Stimulated activated CD4-positive, alpha-beta T cell treated with anti-CD3 and anti-CD28 coated beads, TNF-alpha, amount 100 ng/mL, for 48 hours (primary cell): ENCODE measurements around the gene CYS1.

ENCODE experiments used
- DNase-seq, 3 donors: peaks; one replicate each; pipeline ENCODE4 v3.0.0-alpha.2; 2020; ENCODE audit warnings: low read depth in 3 of 3

Gene CYS1

DNA sequence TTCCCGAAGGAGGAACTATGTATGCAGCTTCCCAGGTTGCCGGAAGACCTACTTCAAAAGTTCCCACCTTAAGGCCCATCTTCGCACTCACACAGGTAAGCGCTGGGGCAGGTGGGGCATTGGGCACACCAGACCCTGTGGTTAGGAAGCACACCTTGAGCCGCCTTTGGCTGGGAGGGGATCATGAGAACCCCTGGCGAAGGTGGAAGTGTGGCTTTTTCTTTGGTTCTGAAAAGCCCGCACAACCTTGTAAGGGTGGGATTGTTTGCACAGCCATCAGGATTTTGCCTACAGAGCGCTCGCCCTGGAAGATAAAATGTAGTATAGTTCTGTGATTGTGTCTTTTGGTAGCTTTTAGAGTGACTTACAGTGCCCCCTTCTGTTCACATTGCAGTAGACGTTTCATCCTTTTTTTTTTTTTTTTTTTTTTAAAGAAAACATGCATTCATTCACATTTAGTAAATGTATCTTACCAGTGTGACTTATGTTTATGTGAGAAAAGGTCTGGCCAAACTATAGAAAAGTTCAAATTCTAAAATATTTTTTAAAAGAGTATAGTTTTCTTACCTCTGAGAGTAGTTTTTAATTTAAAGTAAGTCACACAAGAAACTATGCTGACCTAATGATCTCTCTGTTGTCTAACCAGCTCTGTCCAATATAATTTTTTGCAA lies 31.6 kb downstream of the CYS1 start:
- no peak for DNase-seq

DNA sequence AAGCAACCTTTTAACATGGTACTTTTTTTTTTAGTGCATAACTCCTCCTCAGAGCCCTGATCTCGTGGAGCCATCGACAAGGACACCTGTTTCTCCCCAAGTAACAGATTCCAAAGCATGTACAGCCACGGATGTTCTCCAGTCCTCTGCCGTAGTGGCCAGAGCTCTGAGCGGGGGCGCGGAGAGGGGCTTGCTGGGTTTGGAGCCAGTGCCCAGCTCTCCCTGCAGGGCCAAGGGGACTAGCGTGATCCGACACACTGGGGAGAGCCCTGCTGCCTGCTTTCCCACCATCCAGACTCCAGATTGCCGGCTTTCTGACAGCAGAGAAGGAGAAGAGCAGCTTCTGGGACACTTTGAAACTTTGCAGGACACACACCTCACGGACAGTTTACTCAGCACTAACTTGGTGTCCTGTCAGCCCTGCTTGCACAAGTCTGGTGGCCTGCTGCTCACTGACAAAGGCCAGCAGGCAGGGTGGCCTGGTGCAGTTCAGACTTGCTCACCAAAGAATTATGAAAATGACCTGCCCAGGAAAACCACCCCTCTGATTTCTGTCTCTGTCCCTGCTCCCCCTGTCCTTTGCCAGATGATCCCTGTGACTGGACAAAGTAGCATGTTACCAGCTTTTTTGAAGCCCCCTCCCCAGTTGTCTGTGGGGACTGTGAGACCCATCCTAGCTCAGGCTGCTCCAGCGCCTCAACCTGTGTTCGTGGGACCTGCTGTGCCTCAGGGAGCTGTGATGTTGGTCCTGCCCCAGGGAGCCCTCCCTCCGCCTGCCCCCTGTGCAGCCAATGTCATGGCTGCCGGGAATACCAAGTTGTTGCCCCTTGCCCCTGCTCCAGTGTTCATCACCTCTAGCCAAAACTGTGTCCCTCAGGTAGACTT lies 32.4 kb downstream of the CYS1 start:
- no peak for DNase-seq

DNA sequence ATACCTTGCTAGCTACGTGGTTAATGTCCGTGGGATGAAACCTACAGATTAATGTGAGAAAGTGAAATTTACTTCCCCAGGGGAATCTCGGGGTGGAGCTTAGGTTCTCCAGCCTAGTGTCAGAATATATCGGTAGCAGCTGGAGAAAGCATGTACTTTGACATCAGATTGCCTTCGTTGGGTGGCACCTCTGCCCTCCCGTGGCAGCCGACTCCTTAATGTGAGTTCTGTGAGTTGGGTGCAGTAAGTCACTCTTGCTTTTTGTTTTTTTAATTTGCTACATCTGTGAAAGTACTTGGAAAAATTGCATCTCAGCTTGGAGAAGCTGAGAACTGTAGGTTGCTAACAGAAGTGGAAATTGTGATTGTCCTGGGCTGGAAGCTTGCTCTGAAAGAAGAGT lies 33.3 kb downstream of the CYS1 start:
- DNase-seq, result no peak

DNA sequence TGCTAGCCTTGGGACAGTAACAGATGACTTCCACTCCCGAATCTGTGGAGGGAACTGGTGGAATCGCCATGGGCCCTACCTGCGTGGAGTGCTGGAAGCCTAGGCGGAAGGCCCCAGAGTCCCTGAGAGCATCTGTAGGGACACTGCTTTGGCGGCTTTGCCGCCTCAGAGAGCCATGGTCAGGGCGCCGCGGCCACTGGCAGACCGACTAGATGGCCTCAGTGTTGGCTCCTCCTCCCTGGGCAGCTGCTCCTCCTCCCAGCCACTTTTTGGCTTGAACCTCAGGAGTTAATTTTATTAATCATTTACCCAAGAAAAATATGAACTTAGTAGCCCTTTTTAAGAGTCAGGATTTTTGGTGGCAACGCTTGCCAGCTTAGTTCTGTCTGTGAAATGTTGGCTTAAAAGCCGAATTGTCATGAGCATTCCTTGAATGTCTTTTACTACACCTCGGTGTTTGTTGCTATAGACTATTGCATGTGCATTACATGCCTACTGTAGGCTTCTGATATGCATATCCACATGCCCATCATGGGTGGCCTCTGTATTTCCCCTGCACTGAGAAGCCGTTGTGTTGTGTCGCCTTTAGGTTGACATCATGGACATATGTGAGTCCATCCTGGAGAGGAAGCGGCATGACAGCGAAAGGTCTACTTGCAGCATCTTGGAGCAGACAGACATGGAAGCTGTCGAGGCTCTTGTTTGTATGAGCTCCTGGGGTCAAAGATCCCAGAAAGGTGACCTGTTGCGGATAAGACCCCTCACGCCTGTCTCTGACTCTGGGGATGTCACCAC lies 34.5 kb downstream of the CYS1 start:
- DNase-seq, result no peak

DNA sequence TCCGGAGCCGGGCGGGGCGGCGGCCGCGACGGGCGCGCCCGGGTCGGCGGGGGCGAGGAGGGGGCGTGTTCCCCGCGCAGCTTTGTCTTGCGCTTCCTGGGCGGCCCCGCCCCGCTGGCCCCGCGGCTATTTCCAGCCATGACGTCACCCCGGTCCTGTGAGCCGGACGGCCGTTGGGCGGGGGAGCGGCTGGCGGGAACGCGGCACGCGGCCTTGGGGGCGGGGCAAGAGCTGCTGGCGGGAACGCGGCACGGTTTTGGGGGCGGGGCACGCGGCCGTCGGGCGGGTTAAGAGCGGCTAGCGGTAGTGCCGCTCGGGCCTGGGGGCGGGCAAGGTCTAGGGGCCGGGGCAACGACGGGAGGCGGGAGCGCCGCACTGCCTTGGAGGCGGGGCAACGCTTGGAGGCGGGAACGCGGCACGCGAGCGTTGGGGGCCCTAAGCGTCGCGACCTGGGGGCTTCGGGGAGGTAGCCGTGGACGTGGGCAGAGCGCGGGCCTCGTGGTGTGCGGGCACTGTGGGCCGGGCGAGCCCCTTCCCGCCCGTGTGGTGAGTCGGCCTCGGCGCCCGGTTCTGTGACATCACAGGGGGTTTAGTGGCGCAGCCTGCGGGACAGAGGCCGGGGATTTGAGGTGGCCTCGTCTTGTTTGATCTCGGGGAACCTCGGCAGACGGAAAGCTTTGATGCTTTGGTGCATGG lies 36.2 kb downstream of the CYS1 start:
- peak; percentile 77 to 95 (median 90) for DNase-seq

DNA sequence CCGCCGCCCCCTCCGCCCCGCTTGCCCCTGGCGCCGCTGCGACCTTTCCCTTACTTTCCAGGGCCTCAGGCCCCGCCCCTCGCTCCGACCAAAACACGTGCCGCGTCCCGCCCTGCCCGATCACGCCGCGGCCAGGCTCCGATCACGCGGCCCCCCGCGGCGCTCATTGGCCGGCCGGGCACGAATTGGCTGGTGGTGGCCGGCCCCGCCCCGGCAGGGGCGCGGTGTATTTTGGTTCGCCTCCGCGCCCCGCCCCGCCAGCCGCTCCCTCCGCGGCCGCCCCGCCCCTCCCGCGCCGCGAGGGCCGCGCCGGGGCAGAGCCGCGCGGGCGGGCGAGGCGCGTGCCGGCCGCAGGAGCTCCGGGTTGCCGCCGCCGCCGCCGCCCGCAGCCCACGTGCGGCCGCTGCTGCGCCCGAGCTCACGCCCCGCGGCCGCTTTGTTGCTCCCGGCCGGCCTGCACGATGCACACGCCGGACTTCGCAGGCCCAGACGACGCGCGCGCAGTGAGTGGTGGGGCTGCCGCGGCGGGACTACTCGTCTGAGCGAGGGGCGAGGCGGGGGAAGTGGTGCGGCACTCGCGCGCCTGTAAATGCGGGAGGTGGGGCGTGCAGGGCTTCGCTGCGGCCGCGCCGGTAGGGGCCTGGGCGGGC lies 36.8 kb downstream of the CYS1 start, which contains the start of gene KLF11:
Gene KLF11 (plus strand): TSS at position 295 of the 650 bp plus-strand sequence. CDS start 167 bp downstream, at position 462.
- DNase-seq, result peak; percentile 49 to 62 (median 61)

DNA sequence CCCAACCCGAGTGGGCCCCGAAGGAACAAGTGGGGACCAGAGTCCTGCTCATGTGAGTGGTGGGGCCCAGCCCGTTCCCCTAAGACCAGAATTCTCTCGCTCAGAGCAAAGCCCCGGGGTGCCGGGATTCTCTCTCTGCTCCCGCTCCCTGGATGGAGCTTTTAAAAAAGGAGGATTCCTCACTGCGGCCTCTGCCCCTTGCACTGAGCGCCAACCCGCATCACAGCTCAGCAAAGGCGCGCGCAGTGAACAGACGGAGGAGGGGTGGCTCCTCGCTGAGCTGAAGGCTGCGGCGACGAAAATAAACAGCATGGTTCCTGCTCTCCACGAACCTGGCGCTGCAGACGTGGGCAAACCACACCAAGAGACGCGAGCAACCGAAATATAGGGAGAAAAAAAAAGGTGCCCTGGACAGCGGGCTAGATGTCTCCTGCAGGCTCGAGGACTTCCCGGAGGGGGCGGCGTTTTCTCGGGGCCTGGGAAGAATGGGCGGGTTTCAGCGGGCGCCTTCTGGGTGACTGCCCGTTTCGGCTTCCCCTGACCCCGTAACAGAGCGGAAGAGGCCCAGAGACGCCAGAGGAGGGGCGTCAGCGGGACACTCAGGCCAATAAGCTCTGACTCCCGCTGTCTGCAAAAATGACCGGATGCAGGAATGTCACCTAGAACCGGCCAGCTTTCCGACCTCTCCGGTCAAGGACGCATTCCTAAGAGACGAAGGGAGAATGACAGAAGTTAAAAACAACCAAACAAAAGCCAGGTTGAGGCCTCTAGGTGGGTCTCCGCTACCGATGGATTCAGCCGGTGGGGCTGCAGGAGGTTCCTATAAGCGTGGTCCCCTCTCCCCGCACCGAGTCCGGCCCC lies 37.7 kb downstream of the CYS1 start:
- DNase-seq, result no peak

DNA sequence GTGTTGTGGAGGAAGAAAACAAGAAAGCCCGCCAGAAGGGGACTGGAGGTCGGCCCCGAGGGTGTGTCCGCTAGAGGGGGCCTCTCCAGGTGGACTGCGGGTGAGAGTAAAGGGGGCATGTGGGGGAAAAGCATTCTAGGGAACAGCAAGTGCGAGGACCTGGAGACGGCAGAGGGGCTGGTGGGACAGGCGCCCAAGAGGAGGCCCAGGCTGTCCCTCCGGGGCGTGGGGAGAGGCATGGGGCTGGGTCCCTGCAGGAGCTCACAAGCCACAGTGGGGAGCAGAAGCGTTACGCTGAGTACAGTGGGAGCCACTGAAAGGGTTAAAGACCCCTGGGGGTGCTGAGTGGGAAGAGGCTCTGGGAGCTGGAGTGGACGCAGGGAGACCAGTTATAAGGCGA lies 38.5 kb downstream of the CYS1 start:
- DNase-seq, result no peak

DNA sequence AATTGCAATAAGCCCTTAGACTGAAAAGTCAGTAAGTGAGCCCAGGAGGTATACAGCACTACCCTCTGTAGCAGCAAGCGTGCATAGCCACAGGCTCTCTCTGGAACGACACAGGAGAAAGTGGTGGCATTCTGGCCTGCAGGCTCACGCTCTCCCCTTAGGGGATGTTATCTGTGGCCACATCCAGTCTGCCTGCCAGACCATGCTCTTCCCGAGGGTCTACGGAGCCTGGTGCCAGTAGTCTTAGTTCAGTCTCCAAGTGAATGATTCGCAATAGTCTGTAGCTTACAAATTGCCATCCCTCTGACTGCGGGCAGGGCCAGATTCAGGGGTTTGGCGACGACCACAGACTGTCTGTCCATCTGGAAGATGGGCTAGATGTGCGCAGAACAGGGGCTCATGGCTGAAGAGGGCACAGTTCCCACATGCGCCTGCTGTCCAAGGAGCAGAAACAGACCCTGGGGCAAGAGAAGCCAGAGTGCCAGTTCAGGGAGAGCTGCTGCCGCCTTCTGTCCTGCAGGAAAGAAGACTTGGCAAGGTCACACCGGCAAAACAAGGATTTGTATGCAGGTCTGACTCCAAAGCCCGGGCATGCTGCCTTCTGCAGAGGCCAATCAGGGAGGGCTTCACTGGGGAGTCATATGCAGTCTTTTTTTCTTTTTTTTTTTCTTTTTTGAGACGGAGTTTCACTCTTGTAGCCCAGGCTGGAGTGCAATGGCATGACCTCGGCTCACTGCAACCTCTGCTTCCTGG lies 40.4 kb downstream of the CYS1 start:
- DNase-seq, result no peak

DNA sequence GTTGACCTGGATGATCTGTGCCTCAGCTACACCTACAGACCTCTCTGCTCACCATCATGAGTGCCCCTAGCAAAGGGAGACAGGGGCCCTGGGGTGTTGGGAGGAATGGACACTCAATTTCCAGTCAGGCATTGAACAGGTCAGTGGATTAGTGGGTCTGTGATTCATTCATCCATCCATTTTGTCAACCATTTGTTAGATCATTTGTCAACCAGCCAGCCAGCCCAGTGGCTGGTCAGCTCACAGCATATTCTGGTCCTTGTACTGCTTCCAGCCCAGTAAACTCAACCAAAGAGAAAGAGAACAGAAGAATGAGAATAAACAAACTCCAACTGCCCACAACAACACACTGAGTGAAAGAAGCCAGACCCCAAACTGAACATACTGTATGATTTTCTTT lies 41.5 kb downstream of the CYS1 start:
- DNase-seq, result no peak

DNA sequence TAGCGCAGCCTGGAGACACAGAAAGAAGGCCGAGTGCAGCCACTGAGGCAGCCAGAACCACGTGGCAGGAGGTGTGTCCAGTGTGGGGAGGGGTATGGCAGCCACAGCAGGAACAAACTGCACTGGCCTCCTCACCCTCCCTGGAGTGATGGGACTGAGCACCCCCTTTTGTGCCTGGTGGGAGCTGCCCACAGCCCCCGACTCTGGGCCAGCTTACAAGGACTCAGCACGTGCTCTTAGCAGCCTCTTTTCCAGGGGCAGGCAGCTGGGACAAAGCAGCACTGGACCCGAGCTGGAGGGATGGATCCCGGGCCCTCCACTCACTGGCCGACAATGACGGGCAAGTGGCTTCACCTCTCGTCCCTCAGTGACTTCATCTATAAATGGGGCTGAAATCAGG lies 42.1 kb downstream of the CYS1 start:
- no peak for DNase-seq

DNA sequence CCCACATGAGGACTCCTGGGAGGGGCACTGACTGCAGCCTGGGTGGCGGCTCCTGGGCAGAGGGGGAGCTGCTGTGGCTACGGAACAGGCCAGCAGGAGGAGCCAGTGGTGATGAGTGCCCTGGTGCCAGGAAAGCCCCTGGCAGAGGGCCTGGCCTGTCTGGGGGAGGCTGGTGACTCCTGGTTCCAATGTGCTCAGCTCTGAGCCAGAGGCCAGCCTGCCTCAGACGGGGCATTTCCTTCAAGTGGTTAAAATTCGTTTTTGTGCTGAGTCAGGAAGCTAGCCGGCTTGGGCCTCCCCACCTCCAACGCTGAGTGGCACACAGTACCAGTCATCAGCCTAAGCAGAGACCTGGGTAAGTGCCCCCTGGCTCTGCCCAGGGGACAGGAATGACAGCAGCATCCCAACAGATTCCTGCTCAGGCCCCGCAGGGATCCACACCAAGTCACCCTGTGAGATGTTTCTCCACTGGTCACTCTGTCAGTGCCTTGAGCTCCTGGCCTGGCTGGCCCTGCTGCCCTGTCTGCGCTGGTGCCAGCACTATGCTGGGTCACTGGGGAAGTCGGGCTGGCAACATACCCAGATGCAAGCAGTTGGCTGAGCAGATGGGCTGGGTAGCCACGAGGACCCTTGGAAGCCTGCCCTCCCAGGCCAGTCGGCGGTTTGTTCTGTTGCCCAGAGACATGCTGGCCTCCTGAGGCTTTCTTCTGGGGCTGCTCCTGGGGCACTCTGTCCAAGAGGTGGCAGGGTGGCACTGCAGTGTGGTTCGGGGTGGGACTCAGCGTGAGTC lies 43.9 kb downstream of the CYS1 start:
- peak in 1 of 3 donors; percentile 22 for DNase-seq

DNA sequence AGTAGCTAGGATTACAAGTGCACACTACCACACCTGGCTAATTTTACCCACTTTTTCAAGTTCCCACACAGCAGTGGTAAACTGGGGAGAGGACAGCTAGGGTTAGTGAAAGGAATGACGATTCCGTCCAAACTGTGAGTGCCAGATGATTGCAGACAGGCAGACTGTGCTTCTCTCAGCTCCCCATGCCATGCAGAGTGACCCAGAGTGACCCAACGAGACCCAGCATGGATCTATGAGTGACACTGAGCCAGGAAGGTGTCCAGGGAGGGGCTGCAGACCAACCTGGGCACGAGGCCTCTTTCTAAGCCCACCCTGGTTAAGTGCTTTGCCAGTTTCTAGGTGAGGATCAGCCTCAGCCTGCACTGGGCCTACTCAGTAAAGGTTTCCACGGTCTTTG lies 44.6 kb downstream of the CYS1 start:
- DNase-seq, result no peak

DNA sequence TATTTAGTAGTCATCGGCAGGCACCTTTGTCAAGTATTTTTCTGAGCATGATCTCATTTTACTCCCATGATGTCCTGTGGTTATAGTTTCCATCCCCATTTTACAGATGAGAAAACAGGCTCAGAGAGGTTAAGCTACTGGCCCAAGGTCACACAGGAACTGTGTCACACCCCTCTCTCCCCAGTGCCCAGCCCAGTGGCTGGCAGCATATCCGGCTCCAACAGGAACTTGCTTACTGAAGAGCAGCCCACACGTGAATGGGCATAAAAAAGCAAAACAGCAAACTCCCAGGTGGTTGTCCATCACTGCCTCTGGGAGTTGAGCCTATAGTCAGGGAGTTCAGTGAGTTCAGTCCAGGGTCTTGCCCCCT lies 45.2 kb downstream of the CYS1 start:
- DNase-seq, result no peak

DNA sequence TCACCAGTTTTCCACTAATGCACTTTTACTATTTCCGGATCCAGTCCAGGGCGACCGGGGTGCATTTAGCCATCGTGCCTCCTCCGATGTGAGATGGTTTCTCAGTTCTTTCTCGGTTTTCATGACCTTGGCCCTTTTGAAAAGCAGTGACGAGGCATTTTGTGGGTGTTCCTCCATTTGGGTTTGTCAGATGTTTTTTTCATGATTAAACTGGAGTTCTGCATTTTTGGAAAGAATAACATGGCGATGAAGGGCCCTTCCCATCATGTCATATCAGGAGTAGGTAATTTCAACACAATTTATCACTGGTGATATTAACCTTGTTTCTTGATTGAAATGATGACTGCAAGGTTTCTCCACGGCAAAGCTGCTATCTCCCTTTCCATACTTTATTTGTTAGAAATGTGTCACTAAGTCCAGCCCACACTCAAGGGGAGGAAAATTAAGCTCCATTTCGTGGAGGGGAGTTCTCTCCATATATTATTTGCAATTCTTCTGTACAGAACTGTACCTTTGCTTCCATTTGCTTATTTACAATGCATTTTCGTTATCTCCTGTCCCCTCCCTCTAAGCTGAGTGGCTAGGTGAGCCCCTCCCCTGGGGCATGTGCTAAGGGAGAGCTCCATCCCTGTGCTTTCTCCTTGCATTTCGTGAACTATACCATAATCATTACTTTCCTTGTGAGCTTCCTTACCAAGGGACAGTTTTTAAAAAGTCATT lies 45.7 kb downstream of the CYS1 start:
- DNase-seq, result no peak

DNA sequence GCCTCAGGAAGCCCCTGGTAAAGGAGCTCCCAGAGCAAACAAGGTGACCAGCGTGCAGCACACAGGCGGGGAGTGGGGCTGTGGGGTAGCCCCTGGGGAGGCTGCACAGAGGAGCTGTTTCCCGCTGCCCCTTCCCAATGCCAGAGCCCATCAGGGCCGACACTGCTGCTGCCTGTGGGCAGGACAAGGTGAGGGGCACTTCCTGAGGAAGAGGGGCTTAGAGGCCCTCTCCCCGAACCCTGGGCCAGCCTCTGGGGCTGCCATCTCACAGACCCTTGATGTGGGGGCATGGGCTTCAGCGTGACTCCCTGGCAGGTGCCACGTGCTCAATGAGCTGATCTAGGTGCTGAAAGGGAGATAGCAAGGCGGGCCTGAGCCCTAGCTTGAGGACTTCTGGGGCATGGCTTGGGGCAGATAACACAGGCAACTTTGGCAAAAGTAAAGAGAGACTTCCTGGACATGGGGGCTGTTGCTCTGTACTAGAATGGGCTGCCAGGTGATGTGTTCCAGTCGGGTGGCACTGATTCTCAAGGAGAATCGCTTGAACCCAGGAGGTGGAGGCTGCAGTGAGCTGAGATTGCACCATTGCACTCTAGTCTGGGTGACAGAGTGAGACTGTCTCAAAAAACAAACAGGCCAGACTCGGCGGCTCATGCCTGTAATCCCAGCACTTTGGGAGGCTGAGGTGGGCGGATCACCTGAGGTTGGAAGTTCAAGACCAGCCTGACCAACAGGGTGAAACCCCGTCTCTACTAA lies 46.8 kb downstream of the CYS1 start:
- no peak for DNase-seq

DNA sequence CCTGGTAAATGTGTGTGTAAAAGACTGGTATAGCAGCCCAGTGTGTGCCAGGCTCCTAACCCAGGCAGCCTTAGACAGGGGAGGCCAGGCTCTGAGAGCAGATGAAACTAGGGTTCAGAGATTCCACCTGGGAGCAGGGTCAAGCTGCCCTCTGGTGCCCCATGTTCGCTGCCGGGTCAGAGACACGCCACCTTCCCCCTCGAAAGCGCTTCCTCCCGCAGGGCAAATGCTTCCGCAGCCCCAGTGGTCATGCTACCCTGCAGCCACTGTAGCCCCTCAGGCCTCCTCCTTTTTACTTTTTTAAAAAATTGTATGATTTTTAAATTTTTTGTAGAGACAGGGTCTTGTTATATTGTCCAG lies 47.5 kb downstream of the CYS1 start:
- DNase-seq, result no peak
